Motor neuron (in vitro differentiated cells): ENCODE results near the gene SFTA2. TPM values are rescaled to one million over a fixed set of nuclear protein-coding genes. Genes with fewer than 3 reads are reported as not detected.
A peak's percentile ranks its signal among the peaks of the same experiment; 100 is the strongest.
"Not testable (repeated sequence)": the region's sequence is repeated elsewhere in the genome, so short reads cannot be mapped to it uniquely, and the experiment has no call there.

Source experiments
- ATAC-seq, 8 experiments: fragments of 200-7000 bp; cut with Tn5 transposase; replicated peaks in 6 of 8; 2 replicates each; pipeline ENCODE4 v1.8.0; 2021; ENCODE audit warnings: mild to moderate bottlenecking in 8 of 8, moderate library complexity in 8 of 8
- H3K27ac ChIP-seq, 2 donors: fragments of 250-450 bp; sonication (Bioruptor Pico); 2 replicates each; pipeline ENCODE4 v1.9.0; 2021; ENCODE audit warnings: antibody characterized with exemption in 2 of 2, mild to moderate bottlenecking in 2 of 2, moderate library complexity in 1 of 2
- H3K4me1 ChIP-seq, 2 donors: fragments of 250-450 bp; sonication (Bioruptor Pico); replicated peaks in 1 of 2; 2 replicates each; pipeline ENCODE4 v1.6.1; 2021; ENCODE audit warnings: antibody characterized with exemption in 2 of 2, mild to moderate bottlenecking in 2 of 2, moderate library complexity in 1 of 2
- H3K4me3 ChIP-seq, 5 donors: fragments of 250-450 bp; sonication (Bioruptor Pico); 2 replicates each; pipeline ENCODE4 v1.9.0; 2021; ENCODE audit warnings: antibody characterized with exemption in 5 of 5, mild to moderate bottlenecking in 5 of 5, moderate library complexity in 4 of 5
- WGBS, 10 experiments: fragments of 450-650 bp; shearing (Covaris generic); methylation state at CpG; one replicate each; pipeline ENCODE4 v1.0.0; 2022; 5-methylcytosine and 5-hydroxymethylcytosine counted together
- in situ Hi-C, 9 experiments: fragments of 400-800 bp; cut with MboI; loops; one replicate each; pipeline ENCODE4 v1.15.0; 2021; ENCODE audit warnings: low sequenced_read_pairs in 9 of 9, low pct_unique_long_range_greater_than_20kb in 2 of 9; ENCODE audit not compliant: unreplicated experiment in 9 of 9
- total RNA-seq, 8 experiments: library from RNA; unstranded; fragments of 300-600 nt; gene quantifications; 2 replicates each; pipeline versions ENCODE4 v1.2.3 to v1.2.4, GENCODE V29; 2022

The SFTA2 gene
- total RNA-seq = 1 to 10 TPM in 1 of 8 experiments, not detected in 7; 1.2 TPM

GRCh38 chr6:30931969-30932645 lies at the start of gene SFTA2:
TSS of gene SFTA2 (minus strand) at chr6:30932170. CDS start at chr6:30932096, 74 bp downstream.
- in situ Hi-C loops = no loop called here
- H3K4me3 ChIP-seq = no peak within 1 kb of the TSS
- WGBS, 10 experiments = 0 to 90% (median 59%) methylated on average over 1 to 5 of the region's 7 CpGs; no CpG with 5 or more reads in 4 of the 10 experiments
- H3K4me1 ChIP-seq = no peaks in the 10 kb centered on the region
- H3K27ac ChIP-seq = no peak within 1 kb of the TSS
- ATAC-seq = no peak

- no peak overlapping the region for H3K27ac ChIP-seq
- H3K4me3 ChIP-seq = no peak overlapping the region
- H3K4me1 ChIP-seq = no peaks in the 10 kb centered on the region
- in situ Hi-C loops = no loop called here
- ATAC-seq = no peak
- 2 to 80% (median 63%) methylated on average over 1 to 4 of the region's 4 CpGs for WGBS, 10 experiments
These were observed 47.7 kb upstream of the SFTA2 start for GRCh38 chr6:30979690-30980089.

- WGBS, 10 experiments = 0 to 100% (median 17%) methylated on average over 1 of the region's 1 CpG; no CpG with 5 or more reads in 2 of the 10 experiments
- Histone ChIP-seq H3K4me1 (no peaks in the 10 kb centered on the region), H3K4me3 (no peak overlapping the region), H3K27ac (no peak overlapping the region)
- in situ Hi-C loops = no loop called here
- ATAC-seq = peak in 3 of 8 experiments; percentile 39 to 69 (median 39)
These were observed 47.2 kb upstream of the SFTA2 start for GRCh38 chr6:30979141-30979540.

GRCh38 chr6:30974490-30975252 lies 42.7 kb upstream of the SFTA2 start:
- no peak overlapping the region for H3K27ac ChIP-seq
- no peaks in the 10 kb centered on the region for H3K4me1 ChIP-seq
- H3K4me3 ChIP-seq = no peak overlapping the region
- in situ Hi-C loops = no loop called here
- WGBS, 10 experiments = 43 to 100% (median 59%) methylated on average over 1 to 4 of the region's 4 CpGs; no CpG with 5 or more reads in 2 of the 10 experiments
- ATAC-seq = peak in 1 of 8 experiments; percentile 65

DNA sequence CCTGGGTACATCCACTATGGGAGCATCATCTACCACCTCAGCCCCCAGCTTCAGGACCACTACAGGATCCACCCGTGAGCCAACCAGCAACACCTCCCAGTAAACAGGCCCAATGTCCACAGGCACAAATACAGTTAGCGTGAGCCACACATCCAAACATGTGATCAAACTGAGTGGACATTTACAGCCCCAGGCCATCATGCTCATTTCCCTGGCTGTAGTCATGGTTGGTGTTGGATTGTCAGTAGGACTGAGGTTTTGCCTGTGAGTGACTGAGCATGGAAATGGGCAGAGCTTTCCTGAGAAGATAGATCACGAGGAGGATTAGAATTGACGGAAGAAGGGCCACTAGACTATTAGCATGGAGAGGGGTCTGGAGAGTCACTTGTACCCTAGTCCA lies 40.8 kb upstream of the SFTA2 start:
- no peak overlapping the region for H3K4me3 ChIP-seq
- no peak for ATAC-seq
- no peaks in the 10 kb centered on the region for H3K4me1 ChIP-seq
- no peak overlapping the region for H3K27ac ChIP-seq
- in situ Hi-C loops = no loop called here
- WGBS, 10 experiments = 76 to 100% (median 92%) methylated on average over 1 to 3 of the region's 4 CpGs; no CpG with 5 or more reads in 6 of the 10 experiments

- H3K4me3 ChIP-seq = no peak overlapping the region
- WGBS, 10 experiments = 20 to 100% (median 75%) methylated on average over 1 to 5 of the region's 5 CpGs; no CpG with 5 or more reads in 1 of the 10 experiments
These were observed 39.0 kb upstream of the SFTA2 start for GRCh38 chr6:30970946-30971345.

DNA sequence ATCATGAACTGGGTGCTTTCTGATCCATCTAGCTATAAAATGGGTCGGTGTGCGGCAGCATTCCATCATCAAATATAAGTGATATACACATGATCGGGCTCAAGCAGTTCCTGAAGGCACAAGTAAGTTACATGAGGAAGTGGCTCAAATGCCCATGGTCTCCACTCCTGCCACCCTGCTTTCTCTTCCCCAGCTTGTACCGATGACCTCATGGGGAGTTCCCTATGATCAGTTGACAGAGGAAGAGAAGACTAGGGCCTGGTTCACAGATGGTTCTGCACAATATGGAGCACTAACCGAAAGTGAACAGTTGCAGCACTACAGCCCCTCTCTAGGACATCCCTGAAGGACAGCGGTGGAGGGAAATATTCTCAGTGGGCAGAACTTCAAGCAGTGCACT lies 37.2 kb upstream of the SFTA2 start:
- H3K27ac ChIP-seq, in situ Hi-C loops, H3K4me1 ChIP-seq, ATAC-seq, H3K4me3 ChIP-seq: not testable (repeated sequence)
- 65 to 93% (median 86%) methylated on average over 1 to 5 of the region's 6 CpGs; no CpG with 5 or more reads in 3 of the 10 experiments for WGBS, 10 experiments

More at GRCh38 chr6:30970946-30971345, 39.0 kb upstream of the SFTA2 start:
- no peak for ATAC-seq
- no peak overlapping the region for H3K27ac ChIP-seq
- in situ Hi-C loops = no loop called here
- no peaks in the 10 kb centered on the region for H3K4me1 ChIP-seq

DNA sequence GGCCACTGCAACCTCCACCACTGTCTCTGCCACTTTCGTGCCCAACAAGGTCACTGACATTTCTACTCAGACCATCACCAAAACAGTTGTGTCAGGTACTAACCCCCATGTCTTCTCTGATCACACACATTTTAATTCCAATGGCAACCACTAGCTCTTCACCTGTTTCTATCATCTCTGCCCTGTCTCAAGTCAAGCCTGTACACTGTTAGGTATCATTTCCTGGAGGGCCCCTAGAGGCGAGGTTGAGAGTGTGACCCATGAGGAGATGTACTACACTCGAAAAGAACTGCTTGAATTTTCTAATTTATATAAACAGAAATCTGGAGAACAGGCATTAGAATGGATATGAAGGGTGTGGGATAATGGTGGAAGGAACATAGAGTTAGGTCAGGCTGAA lies 34.2 kb upstream of the SFTA2 start:
- Histone ChIP-seq H3K27ac (no peak overlapping the region), H3K4me3 (no peak overlapping the region), H3K4me1 (no peaks in the 10 kb centered on the region)
- in situ Hi-C loops = no loop called here
- no peak for ATAC-seq
- 8 to 70% (median 50%) methylated on average over 1 to 3 of the region's 3 CpGs; no CpG with 5 or more reads in 4 of the 10 experiments for WGBS, 10 experiments

- 0 to 100% (median 68%) methylated on average over 1 to 5 of the region's 5 CpGs; no CpG with 5 or more reads in 3 of the 10 experiments for WGBS, 10 experiments
- Histone ChIP-seq H3K4me3 (no peak overlapping the region), H3K27ac (no peak overlapping the region), H3K4me1 (no peaks in the 10 kb centered on the region)
- in situ Hi-C loops = no loop called here
- no peak for ATAC-seq
These were observed 33.2 kb upstream of the SFTA2 start for GRCh38 chr6:30965140-30965601.

DNA sequence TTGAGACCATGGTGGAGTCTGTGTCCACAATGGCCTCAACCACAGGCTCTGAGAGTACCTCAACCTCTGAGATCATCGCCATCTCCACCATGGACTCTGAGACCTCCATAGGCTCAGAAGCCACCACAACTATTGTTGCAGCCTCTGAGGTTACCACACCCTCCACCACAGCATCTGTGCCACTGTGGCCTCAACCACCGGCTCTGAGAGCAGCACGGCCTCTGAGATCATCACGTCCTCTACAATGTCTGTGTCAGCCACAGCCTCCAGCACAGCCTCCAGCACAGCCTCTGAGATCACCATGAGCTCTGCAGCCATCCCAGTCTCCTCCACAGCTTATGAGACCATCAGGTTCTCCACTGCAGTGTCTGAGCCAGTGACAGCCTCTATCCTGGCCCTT lies 32.1 kb upstream of the SFTA2 start:
- Histone ChIP-seq H3K27ac (no peak overlapping the region), H3K4me3 (no peak overlapping the region), H3K4me1 (no peaks in the 10 kb centered on the region)
- 51 to 80% (median 73%) methylated on average over 2 to 4 of the region's 4 CpGs; no CpG with 5 or more reads in 7 of the 10 experiments for WGBS, 10 experiments
- ATAC-seq = peak in 1 of 8 experiments; percentile 32
- in situ Hi-C loops = no loop called here

DNA sequence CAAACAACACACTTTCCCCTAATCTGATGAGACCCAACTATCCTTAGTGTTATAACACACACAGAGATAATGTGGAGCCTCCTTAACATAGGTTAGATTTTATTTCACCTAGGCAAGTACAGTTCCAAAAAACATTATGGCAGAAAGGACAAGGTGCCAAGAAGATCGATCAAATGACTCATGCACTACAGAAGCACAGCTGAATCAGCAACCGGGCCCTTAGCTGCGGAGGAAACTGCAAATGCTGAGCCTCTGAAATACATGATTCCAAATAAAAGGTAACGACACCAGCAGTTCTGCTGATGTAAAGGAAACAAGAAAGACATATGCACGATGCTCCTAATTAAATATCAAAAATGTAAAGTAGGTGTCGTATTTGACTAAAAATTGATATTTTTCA lies 31.7 kb upstream of the SFTA2 start:
- ATAC-seq = peak in 1 of 8 experiments; percentile 41
- Histone ChIP-seq H3K4me3 (no peak overlapping the region), H3K27ac (no peak overlapping the region), H3K4me1 (no peaks in the 10 kb centered on the region)
- in situ Hi-C loops = no loop called here
- 17 to 89% (median 69%) methylated on average over 2 to 6 of the region's 6 CpGs; no CpG with 5 or more reads in 2 of the 10 experiments for WGBS, 10 experiments

DNA sequence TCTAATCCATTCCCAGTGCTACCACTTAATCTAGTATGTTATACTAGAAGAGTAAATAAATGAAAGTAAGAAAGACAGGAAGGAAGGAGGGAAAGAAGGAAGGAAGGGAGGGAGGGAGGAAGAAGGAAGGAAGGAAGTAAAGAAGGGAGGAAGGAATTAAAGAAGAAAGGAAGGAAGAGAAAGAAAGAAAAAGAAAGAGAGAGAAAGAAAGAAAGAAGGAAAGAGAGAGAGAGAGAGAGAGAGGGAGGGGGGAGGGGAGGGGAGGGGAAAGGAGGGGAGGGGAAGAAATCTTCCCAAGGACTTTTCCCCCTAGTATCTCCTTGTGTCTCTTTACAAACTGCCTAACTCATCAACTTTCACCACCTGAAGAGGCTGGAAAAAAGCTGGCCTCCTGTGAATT lies 30.7 kb upstream of the SFTA2 start:
- Histone ChIP-seq H3K27ac (no peak overlapping the region), H3K4me3 (no peak overlapping the region), H3K4me1 (no peaks in the 10 kb centered on the region)
- in situ Hi-C loops = no loop called here
- no peak for ATAC-seq

GRCh38 chr6:30960907-30961673 lies 29.1 kb upstream of the SFTA2 start:
- in situ Hi-C loops = no loop called here
- Histone ChIP-seq H3K4me1 (no peaks in the 10 kb centered on the region), H3K4me3 (no peak overlapping the region), H3K27ac (no peak overlapping the region)
- ATAC-seq = peak in 3 of 8 experiments; percentile 29 to 57 (median 52)
- WGBS, 10 experiments = 24 to 92% (median 71%) methylated on average over 1 to 9 of the region's 9 CpGs
